Lower leg skin (tissue), 3 donors: ENCODE results near the gene NARS2.

Source experiments
- POLR2A ChIP-seq, 2 donors: fragments of 450-650 bp; IDR thresholded peaks; one replicate each; pipeline ENCODE4 v1.6.1; 2016 to 2017; ENCODE audit warnings: antibody characterized with exemption in 2 of 2, mild to moderate bottlenecking in 1 of 2, moderate library complexity in 1 of 2
- TF ChIP-seq, protein P1 (sequence below), 3 donors: fragments of 450-650 bp; IDR thresholded peaks; one replicate each; pipeline ENCODE4 v1.5.1; 2016; ENCODE audit warnings: antibody characterized with exemption in 3 of 3, mild to moderate bottlenecking in 3 of 3, moderate library complexity in 2 of 3

DNA sequence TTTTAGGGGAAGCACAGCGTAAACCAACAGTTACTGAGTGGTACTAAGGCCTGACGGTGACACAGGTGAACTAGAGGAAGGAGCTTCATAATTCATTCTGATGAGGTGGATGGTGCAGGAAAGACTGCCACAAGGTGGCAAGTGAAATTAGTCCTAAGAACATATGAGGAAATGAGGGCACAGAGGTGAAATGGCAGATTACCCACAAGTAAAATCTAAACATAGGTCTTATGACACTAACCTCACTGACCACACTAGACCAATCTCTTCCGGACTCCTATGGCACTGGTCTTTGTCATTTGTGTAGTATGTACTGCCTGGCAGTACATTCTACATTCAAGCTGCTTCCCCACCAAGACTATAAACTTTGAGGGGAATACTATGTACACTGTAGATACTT, 177.3 kb downstream of the NARS2 start:
- TF ChIP-seq, protein P1, sequence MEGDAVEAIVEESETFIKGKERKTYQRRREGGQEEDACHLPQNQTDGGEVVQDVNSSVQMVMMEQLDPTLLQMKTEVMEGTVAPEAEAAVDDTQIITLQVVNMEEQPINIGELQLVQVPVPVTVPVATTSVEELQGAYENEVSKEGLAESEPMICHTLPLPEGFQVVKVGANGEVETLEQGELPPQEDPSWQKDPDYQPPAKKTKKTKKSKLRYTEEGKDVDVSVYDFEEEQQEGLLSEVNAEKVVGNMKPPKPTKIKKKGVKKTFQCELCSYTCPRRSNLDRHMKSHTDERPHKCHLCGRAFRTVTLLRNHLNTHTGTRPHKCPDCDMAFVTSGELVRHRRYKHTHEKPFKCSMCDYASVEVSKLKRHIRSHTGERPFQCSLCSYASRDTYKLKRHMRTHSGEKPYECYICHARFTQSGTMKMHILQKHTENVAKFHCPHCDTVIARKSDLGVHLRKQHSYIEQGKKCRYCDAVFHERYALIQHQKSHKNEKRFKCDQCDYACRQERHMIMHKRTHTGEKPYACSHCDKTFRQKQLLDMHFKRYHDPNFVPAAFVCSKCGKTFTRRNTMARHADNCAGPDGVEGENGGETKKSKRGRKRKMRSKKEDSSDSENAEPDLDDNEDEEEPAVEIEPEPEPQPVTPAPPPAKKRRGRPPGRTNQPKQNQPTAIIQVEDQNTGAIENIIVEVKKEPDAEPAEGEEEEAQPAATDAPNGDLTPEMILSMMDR (IDR thresholded peaks at IDR 0.05), result no peak
- TF ChIP-seq POLR2A (IDR thresholded peaks at IDR 0.05), result no peak
